ENCODE results near the gene CDK19.
"Not testable (repeated sequence)": the region's sequence is repeated elsewhere in the genome, so short reads cannot be mapped to it uniquely, and the experiment has no call there.

CDK19 gene

GRCh38 chr6:110853754-110854477, 38.6 kb upstream of the CDK19 start:
- FAIRE-seq, result no peak
- DNase-seq (ENCODE audit: insufficient read length, low spot score), result no peak
- no peak for TF ChIP-seq CTCF (IDR thresholded peaks at IDR 0.05; ENCODE audit: insufficient read depth, missing control alignments)

- DNase-seq (ENCODE audit: insufficient read length, low spot score) (no peak), FAIRE-seq (no peak)
- no peak for TF ChIP-seq CTCF (IDR thresholded peaks at IDR 0.05; ENCODE audit: insufficient read depth, missing control alignments)
These were observed 37.5 kb upstream of the CDK19 start for GRCh38 chr6:110852773-110853172.

- DNase-seq (ENCODE audit: insufficient read length, low spot score), result no peak
- TF ChIP-seq CTCF (IDR thresholded peaks at IDR 0.05; ENCODE audit: insufficient read depth, missing control alignments), result no peak
- FAIRE-seq, result no peak
These were observed 34.5 kb upstream of the CDK19 start for GRCh38 chr6:110849781-110850180.

- FAIRE-seq, result no peak
- TF ChIP-seq CTCF (IDR thresholded peaks at IDR 0.05; ENCODE audit: insufficient read depth, missing control alignments), result no peak
- no peak for DNase-seq (ENCODE audit: insufficient read length, low spot score)
These were observed 26.0 kb upstream of the CDK19 start for GRCh38 chr6:110841266-110841665.

GRCh38 chr6:110835751-110836150, 20.5 kb upstream of the CDK19 start:
- DNase-seq (ENCODE audit: insufficient read length, low spot score); FAIRE-seq: not testable (repeated sequence)

GRCh38 chr6:110833831-110834230, 18.6 kb upstream of the CDK19 start:
- FAIRE-seq (no peak), DNase-seq (ENCODE audit: insufficient read length, low spot score) (no peak)
- no peak for TF ChIP-seq CTCF (IDR thresholded peaks at IDR 0.05; ENCODE audit: insufficient read depth, missing control alignments)

GRCh38 chr6:110831405-110831804, 16.1 kb upstream of the CDK19 start:
- TF ChIP-seq CTCF (IDR thresholded peaks at IDR 0.05; ENCODE audit: insufficient read depth, missing control alignments), result no peak
- FAIRE-seq (no peak), DNase-seq (ENCODE audit: insufficient read length, low spot score) (no peak)

GRCh38 chr6:110828396-110828795, 13.1 kb upstream of the CDK19 start:
- no peak for TF ChIP-seq CTCF (IDR thresholded peaks at IDR 0.05; ENCODE audit: insufficient read depth, missing control alignments)
- FAIRE-seq, result no peak
- DNase-seq (ENCODE audit: insufficient read length, low spot score), result no peak
